ENCODE data around the gene TMEM270. TPM values are rescaled to one million over a fixed set of nuclear protein-coding genes. Genes with fewer than 3 reads are reported as not detected.

Gene TMEM270
- polyA plus RNA-seq, 3 donors: not detected

DNA sequence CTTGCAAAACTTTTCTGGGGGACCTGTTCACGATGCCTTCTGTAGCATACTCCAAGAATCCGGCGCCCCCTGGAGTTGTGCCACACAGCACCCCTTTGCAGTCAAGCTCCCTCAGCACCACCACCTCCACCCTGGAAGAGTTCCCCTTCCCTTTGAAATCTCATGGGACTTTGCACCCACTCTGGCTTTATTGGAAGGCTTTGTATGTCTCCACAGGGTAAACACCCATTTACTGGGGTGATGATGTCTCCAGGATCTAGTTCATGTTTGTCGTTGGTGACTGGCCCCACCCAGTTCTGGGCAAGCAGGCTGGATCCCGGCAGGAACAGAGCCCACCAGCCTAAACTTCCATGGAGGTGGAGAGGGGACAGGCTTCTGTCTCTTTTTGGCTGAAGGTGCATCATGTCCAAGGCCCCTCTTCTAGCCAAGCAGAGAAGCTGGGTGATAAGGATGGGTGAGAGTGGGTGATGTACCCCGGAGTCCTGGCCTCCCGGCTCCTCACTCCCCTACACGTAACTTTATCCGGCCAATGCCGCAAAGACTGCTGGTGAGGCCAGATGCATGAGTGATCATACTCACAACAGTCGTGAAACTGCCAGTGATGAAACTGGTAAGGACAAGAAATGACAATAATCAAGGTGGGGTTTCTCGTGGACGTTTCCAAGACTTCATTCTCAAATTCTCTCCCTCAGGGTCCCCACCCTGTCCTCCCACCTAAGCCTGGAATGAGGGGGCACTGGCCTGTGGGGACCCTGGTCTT lies 30.9 kb upstream of the TMEM270 start:
- Histone ChIP-seq H3K4me2 (replicated peaks; ENCODE audit: extremely low read depth, low read length, poor library complexity, severe bottlenecking) (no peak overlapping the region), H3K27me3 (ENCODE audit: control insufficient read depth in 2 of 2, insufficient read depth in 2 of 2, low read length in 2 of 2) (peaks cover 0 to 17% of the 10 kb centered on the region in 2 donors), H3K9me3 (replicated peaks in 1 of 2; ENCODE audit: control insufficient read depth in 1 of 2, insufficient read depth in 1 of 2, low read length in 2 of 2) (no peaks in the 10 kb centered on the region), H4K20me1 (ENCODE audit: insufficient read depth, low read length) (no peaks in the 10 kb centered on the region), H3K4me1 (ENCODE audit: control insufficient read depth in 1 of 2, insufficient read depth in 2 of 2, low read length in 2 of 2) (peaks cover 38 to 51% of the 10 kb centered on the region in 2 donors), H3K36me3 (replicated peaks in 1 of 2; ENCODE audit: control insufficient read depth in 1 of 2, insufficient read depth in 2 of 2, low read length in 2 of 2) (no peaks in the 10 kb centered on the region), H3K79me2 (ENCODE audit: insufficient read depth, low read length) (no peaks in the 10 kb centered on the region), H3K9ac (ENCODE audit: insufficient read depth, low read length, poor library complexity, severe bottlenecking) (no peak overlapping the region), H2AFZ (ENCODE audit: insufficient read depth, low read depth, low read length, poor library complexity, severe bottlenecking) (no peak overlapping the region), H3K4me3 (replicated peaks in 1 of 3; ENCODE audit: low read depth in 2 of 3, low read length in 3 of 3) (no peak overlapping the region), H3K27ac (ENCODE audit: low read depth in 1 of 2, low read length in 2 of 2) (no peak overlapping the region)
- no peak for DNase-seq
- Mint-ChIP-seq H3K27me3 (ENCODE audit: low read depth in 3 of 3) (peaks cover 24 to 39% (median 29%) of the 10 kb centered on the region in 3 donors), H3K27ac (no peak overlapping the region), H3K4me1 (peaks cover 45% of the 10 kb centered on the region), H3K4me3 (peak overlapping the region in 1 of 2 donors; percentile 13), H3K36me3 (peaks cover 0 to 2% of the 10 kb centered on the region in 2 donors), H3K9me3 (peaks cover 0 to 2% (median 0%) of the 10 kb centered on the region in 7 donors)
- TF ChIP-seq, protein P1, sequence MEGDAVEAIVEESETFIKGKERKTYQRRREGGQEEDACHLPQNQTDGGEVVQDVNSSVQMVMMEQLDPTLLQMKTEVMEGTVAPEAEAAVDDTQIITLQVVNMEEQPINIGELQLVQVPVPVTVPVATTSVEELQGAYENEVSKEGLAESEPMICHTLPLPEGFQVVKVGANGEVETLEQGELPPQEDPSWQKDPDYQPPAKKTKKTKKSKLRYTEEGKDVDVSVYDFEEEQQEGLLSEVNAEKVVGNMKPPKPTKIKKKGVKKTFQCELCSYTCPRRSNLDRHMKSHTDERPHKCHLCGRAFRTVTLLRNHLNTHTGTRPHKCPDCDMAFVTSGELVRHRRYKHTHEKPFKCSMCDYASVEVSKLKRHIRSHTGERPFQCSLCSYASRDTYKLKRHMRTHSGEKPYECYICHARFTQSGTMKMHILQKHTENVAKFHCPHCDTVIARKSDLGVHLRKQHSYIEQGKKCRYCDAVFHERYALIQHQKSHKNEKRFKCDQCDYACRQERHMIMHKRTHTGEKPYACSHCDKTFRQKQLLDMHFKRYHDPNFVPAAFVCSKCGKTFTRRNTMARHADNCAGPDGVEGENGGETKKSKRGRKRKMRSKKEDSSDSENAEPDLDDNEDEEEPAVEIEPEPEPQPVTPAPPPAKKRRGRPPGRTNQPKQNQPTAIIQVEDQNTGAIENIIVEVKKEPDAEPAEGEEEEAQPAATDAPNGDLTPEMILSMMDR (IDR thresholded peaks at IDR 0.05): no peak
- 88% methylated on average over 4 of the region's 13 CpGs for WGBS (ENCODE audit: insufficient coverage)
- intact Hi-C loops (cut with micrococcal nuclease): loop anchor here in 1 of 2 donors (5.0 to 10.0 kb wide), 2 partner anchors 32 to 55 kb away; partner anchors contain the start of genes CLDN3 and TMEM270

DNA sequence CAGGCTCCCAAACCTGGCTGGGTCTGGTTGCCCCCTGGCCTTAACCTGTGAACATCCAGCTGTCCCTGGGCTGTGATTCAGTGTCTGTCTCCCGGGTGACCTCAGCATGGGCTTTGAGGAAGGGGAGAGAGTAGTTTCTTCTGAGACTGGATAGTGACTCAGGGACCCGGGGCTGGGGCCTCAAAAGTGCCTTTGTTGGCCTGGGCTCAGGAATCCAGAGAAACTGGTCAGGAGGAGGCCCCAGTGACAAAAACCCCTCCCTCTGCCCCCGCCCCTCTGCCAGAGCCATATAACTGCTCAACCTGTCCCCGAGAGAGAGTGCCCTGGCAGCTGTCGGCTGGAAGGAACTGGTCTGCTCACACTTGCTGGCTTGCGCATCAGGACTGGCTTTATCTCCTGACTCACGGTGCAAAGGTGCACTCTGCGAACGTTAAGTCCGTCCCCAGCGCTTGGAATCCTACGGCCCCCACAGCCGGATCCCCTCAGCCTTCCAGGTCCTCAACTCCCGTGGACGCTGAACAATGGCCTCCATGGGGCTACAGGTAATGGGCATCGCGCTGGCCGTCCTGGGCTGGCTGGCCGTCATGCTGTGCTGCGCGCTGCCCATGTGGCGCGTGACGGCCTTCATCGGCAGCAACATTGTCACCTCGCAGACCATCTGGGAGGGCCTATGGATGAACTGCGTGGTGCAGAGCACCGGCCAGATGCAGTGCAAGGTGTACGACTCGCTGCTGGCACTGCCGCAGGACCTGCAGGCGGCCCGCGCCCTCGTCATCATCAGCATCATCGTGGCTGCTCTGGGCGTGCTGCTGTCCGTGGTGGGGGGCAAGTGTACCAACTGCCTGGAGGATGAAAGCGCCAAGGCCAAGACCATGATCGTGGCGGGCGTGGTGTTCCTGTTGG lies 30.0 kb upstream of the TMEM270 start, which contains the start of gene CLDN4:
Gene CLDN4, plus strand, starts transcription at position 316 of the 903 bp plus-strand sequence. Its CDS starts 206 bp downstream, at position 522.
- intact Hi-C loops (cut with micrococcal nuclease): no loop called here
- TF ChIP-seq, protein P1 (IDR thresholded peaks at IDR 0.05): no peak
- peaks cover 0 to 2% (median 0%) of the 10 kb centered on the region in 7 donors for H3K9me3 Mint-ChIP-seq
- peaks cover 41% of the 10 kb centered on the region for H3K4me1 Mint-ChIP-seq
- no peak for DNase-seq
- Histone ChIP-seq H3K27ac (ENCODE audit: low read depth in 1 of 2, low read length in 2 of 2) (no peak within 1 kb of the TSS), H3K79me2 (ENCODE audit: insufficient read depth, low read length) (no peaks in the 10 kb centered on the region), H3K4me3 (replicated peaks in 1 of 3; ENCODE audit: low read depth in 2 of 3, low read length in 3 of 3) (no peak within 1 kb of the TSS), H3K9me3 (replicated peaks in 1 of 2; ENCODE audit: control insufficient read depth in 1 of 2, insufficient read depth in 1 of 2, low read length in 2 of 2) (no peaks in the 10 kb centered on the region), H3K4me2 (replicated peaks; ENCODE audit: extremely low read depth, low read length, poor library complexity, severe bottlenecking) (no peak within 1 kb of the TSS), H4K20me1 (ENCODE audit: insufficient read depth, low read length) (no peaks in the 10 kb centered on the region), H3K4me1 (ENCODE audit: control insufficient read depth in 1 of 2, insufficient read depth in 2 of 2, low read length in 2 of 2) (peaks cover 35 to 46% of the 10 kb centered on the region in 2 donors), H3K9ac (ENCODE audit: insufficient read depth, low read length, poor library complexity, severe bottlenecking) (no peak within 1 kb of the TSS), H3K36me3 (replicated peaks in 1 of 2; ENCODE audit: control insufficient read depth in 1 of 2, insufficient read depth in 2 of 2, low read length in 2 of 2) (no peaks in the 10 kb centered on the region), H3K27me3 (ENCODE audit: control insufficient read depth in 2 of 2, insufficient read depth in 2 of 2, low read length in 2 of 2) (peaks cover 0 to 17% of the 10 kb centered on the region in 2 donors), H2AFZ (ENCODE audit: insufficient read depth, low read depth, low read length, poor library complexity, severe bottlenecking) (no peak within 1 kb of the TSS)
- peak within 1 kb of the TSS in 1 of 2 donors; percentile 13 for H3K4me3 Mint-ChIP-seq
- WGBS (ENCODE audit: insufficient coverage): 97% methylated on average over 41 of the region's 42 CpGs
- H3K27ac Mint-ChIP-seq: no peak within 1 kb of the TSS
- peaks cover 0 to 2% of the 10 kb centered on the region in 2 donors for H3K36me3 Mint-ChIP-seq
- peaks cover 24 to 39% (median 26%) of the 10 kb centered on the region in 3 donors for H3K27me3 Mint-ChIP-seq (ENCODE audit: low read depth in 3 of 3)

All from CD14-positive monocyte (primary cell).